ENCODE data around the gene PTPN14. TPM values are rescaled to one million over a fixed set of nuclear protein-coding genes. Genes with fewer than 3 reads are reported as not detected.

The PTPN14 gene
- total RNA-seq, 6 experiments from 2014 or later: 1.6 to 4.6 (median 2.1) TPM

DNA sequence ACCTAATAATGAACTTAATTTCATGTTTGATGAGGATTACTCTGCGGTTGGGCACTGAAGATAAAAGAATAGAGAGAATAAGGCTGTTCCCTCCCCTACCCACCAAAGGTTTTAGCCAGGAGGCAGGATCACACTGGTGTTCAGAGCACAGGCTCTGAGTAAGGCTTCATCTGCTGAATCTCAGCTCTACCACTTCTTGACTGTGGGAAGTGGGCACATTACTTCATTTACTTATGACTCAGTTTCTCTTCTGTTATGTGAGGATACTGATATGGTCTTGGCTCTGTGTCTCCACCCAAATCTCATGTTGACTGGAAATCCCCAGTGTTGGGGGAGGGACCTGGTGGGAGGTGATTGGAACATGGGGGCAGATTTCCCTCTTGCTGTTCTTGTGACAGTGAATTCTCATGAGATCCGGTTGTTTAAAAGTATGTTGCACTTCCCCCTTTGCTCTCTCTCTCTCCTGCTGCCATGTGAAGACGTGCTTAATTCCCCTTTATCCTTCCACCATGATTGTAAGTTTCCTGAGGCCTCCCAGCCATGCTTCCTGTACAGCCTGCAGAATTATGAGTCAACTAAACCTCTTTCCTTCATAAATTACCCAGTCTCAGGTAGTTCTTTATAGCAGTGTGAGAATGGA is 190.8 kb downstream of the PTPN14 start:
- ATAC-seq: no peak
- no peaks in the 10 kb centered on the region for H3K36me3 ChIP-seq

DNA sequence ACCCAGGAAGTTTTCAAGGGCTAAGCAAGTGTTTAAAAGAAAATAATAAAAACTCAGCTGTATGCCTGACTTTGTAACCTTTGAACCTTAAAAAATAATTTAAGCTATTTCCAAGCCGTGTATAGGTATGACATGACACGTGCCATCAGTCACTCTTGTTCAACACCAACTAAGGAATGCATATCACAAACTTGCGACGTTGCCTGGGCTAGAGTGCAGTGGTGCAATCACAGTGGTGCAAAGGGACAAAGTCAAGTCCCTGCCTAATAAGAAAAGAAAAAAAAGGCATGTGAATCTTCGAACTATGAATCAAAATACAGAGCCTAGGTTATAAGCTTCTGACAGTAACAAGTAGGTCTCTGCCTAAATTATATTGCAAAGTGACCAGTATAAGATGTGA is 191.3 kb downstream of the PTPN14 start:
- WGBS (ENCODE audit: insufficient coverage, low coverage, low lambda C conversion rate, missing lambda C conversion rate): 66% methylated on average over 5 of the region's 5 CpGs
- intact Hi-C loops (cut with DNase I): no loop called here
- H3K4me3 ChIP-seq: no peak overlapping the region
- H3K27ac ChIP-seq: no peak overlapping the region
- no peak for ATAC-seq
- no peaks in the 10 kb centered on the region for H3K36me3 ChIP-seq
- H3K9me3 ChIP-seq: no peaks in the 10 kb centered on the region
- no peaks in the 10 kb centered on the region for H3K27me3 ChIP-seq
- TF ChIP-seq POLR2A (IDR thresholded peaks at IDR 0.05): no peak
- TF ChIP-seq, protein P1, sequence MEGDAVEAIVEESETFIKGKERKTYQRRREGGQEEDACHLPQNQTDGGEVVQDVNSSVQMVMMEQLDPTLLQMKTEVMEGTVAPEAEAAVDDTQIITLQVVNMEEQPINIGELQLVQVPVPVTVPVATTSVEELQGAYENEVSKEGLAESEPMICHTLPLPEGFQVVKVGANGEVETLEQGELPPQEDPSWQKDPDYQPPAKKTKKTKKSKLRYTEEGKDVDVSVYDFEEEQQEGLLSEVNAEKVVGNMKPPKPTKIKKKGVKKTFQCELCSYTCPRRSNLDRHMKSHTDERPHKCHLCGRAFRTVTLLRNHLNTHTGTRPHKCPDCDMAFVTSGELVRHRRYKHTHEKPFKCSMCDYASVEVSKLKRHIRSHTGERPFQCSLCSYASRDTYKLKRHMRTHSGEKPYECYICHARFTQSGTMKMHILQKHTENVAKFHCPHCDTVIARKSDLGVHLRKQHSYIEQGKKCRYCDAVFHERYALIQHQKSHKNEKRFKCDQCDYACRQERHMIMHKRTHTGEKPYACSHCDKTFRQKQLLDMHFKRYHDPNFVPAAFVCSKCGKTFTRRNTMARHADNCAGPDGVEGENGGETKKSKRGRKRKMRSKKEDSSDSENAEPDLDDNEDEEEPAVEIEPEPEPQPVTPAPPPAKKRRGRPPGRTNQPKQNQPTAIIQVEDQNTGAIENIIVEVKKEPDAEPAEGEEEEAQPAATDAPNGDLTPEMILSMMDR (IDR thresholded peaks at IDR 0.05): no peak
- DNase-seq: no peak
- no peaks in the 10 kb centered on the region for H3K4me1 ChIP-seq

More for the DNA sequence above, 190.8 kb downstream of the PTPN14 start:
- H3K4me3 ChIP-seq: no peak overlapping the region
- H3K4me1 ChIP-seq: no peaks in the 10 kb centered on the region
- 72% methylated on average over 3 of the region's 3 CpGs for WGBS (ENCODE audit: insufficient coverage, low coverage, low lambda C conversion rate, missing lambda C conversion rate)
- no peak for TF ChIP-seq POLR2A (IDR thresholded peaks at IDR 0.05)
- TF ChIP-seq, protein P1 (IDR thresholded peaks at IDR 0.05): no peak
- H3K27me3 ChIP-seq: no peaks in the 10 kb centered on the region
- intact Hi-C loops (cut with DNase I): no loop called here
- no peaks in the 10 kb centered on the region for H3K9me3 ChIP-seq
- no peak for DNase-seq
- no peak overlapping the region for H3K27ac ChIP-seq

DNA sequence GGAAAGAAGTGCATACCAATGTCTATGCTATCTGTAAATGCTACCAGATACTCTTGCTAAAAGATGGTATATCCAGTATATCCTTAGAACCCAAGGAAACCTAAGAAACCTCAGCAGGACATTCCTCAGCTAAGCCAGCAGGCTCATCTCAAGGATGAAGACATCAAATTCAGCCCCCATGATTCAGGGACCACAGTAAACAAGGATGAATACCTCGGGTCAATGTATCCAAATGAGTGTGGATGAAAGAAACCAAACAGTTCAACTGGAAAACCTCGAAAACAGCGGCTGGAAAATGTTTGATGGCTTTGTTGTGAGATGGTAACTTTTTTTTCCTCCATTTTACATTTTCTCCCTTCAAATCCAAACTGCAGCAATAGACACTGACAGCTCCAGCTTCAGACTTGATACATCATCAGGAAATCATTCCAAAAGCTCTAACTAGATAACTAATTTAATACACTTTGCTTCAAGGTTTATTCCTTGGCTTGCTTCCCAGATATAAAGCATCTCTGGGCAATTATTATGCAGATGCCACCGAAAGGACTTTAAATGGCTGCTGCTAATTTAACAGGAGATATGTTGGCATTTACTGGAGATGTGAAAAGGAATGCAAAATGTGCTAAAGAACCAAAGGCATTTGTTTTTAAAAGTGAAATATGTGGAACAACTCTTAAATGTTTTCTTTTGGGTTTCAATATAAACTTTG is 196.8 kb downstream of the PTPN14 start:
- ATAC-seq (no peak), DNase-seq (no peak)
- no peaks in the 10 kb centered on the region for H3K4me1 ChIP-seq
- H3K9me3 ChIP-seq: no peaks in the 10 kb centered on the region
- intact Hi-C loops (cut with DNase I): no loop called here
- no peaks in the 10 kb centered on the region for H3K27me3 ChIP-seq
- no peak overlapping the region for H3K4me3 ChIP-seq
- TF ChIP-seq, protein P1 (IDR thresholded peaks at IDR 0.05): no peak
- TF ChIP-seq POLR2A (IDR thresholded peaks at IDR 0.05): no peak
- no peaks in the 10 kb centered on the region for H3K36me3 ChIP-seq
- H3K27ac ChIP-seq: no peak overlapping the region
- 88% methylated on average over 4 of the region's 4 CpGs for WGBS (ENCODE audit: insufficient coverage, low coverage, low lambda C conversion rate, missing lambda C conversion rate)

DNA sequence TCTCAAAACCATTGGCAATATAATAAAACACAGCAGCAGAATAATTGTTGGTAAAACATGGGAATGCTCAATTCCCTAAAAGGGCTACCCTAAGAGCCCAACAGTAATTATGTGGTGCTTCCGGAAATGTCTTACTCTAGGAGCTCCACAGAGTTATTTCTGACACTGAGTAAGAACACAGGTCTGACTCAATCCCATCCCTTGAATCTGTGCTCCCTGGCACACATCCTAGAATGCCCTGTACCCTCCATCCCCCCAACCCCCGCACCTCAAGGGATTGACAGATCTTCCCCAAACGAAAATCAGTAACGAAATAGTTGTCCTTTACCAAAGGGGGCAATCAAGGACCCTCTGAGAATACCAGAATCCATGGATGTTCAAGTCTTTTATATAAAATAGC is 198.6 kb downstream of the PTPN14 start:
- intact Hi-C loops (cut with DNase I): no loop called here
- H3K4me1 ChIP-seq: no peaks in the 10 kb centered on the region
- WGBS (ENCODE audit: insufficient coverage, low coverage, low lambda C conversion rate, missing lambda C conversion rate): 61% methylated on average over 3 of the region's 4 CpGs
- H3K27me3 ChIP-seq: no peaks in the 10 kb centered on the region
- H3K9me3 ChIP-seq: no peaks in the 10 kb centered on the region
- H3K4me3 ChIP-seq: no peak overlapping the region
- H3K27ac ChIP-seq: no peak overlapping the region
- TF ChIP-seq POLR2A (IDR thresholded peaks at IDR 0.05): no peak
- TF ChIP-seq, protein P1 (IDR thresholded peaks at IDR 0.05): no peak
- ATAC-seq (no peak), DNase-seq (no peak)
- H3K36me3 ChIP-seq: no peaks in the 10 kb centered on the region
